ENCODE data around the gene KAZN. TPM values are rescaled to one million over a fixed set of nuclear protein-coding genes. Genes with fewer than 3 reads are reported as not detected.

KAZN gene
- total and polyA plus RNA-seq, 4 experiments from 2014 or later, result 0.08 to 0.47 TPM; not detected in 2

GRCh38 chr1:14972107-14972506 is 373.6 kb downstream of the KAZN start:
- intact Hi-C loops (cut with micrococcal nuclease), result no loop called here
- H3K4me1 Mint-ChIP-seq, result peaks cover 7 to 22% (median 12%) of the 10 kb centered on the region in 4 donors
- Histone ChIP-seq H3K4me3 (ENCODE audit: low read length in 2 of 2) (no peak overlapping the region), H3K9me3 (ENCODE audit: control insufficient read depth in 1 of 2, low read length in 2 of 2) (no peaks in the 10 kb centered on the region), H3K36me3 (ENCODE audit: insufficient read depth, low read length) (no peaks in the 10 kb centered on the region), H3K27ac (ENCODE audit: low read depth, low read length) (no peak overlapping the region), H3K27me3 (ENCODE audit: insufficient read depth, low read length) (no peaks in the 10 kb centered on the region), H3K4me1 (ENCODE audit: insufficient read depth, low read length) (peaks cover 13% of the 10 kb centered on the region)
- ChIA-PET POLR2A (ENCODE audit: partially characterized antibody) (no interaction called here), CTCF (ENCODE audit: partially characterized antibody) (no interaction called here)
- no peak for DNase-seq
- H3K36me3 Mint-ChIP-seq, result no peaks in the 10 kb centered on the region
- peaks cover 0 to 9% (median 3%) of the 10 kb centered on the region in 8 donors for H3K9me3 Mint-ChIP-seq
- H3K4me3 Mint-ChIP-seq, result no peak overlapping the region
- H3K27me3 Mint-ChIP-seq, result peaks cover 5 to 6% of the 10 kb centered on the region in 2 donors
- H3K27ac Mint-ChIP-seq, result no peak overlapping the region

GRCh38 chr1:14973773-14974172 is 375.3 kb downstream of the KAZN start:
- H3K4me3 Mint-ChIP-seq, result no peak overlapping the region
- intact Hi-C loops (cut with micrococcal nuclease), result no loop called here
- Histone ChIP-seq H3K9me3 (ENCODE audit: control insufficient read depth in 1 of 2, low read length in 2 of 2) (no peaks in the 10 kb centered on the region), H3K4me1 (ENCODE audit: insufficient read depth, low read length) (peaks cover 8% of the 10 kb centered on the region), H3K36me3 (ENCODE audit: insufficient read depth, low read length) (no peaks in the 10 kb centered on the region), H3K4me3 (ENCODE audit: low read length in 2 of 2) (no peak overlapping the region), H3K27me3 (ENCODE audit: insufficient read depth, low read length) (no peaks in the 10 kb centered on the region), H3K27ac (ENCODE audit: low read depth, low read length) (no peak overlapping the region)
- H3K9me3 Mint-ChIP-seq, result peaks cover 0 to 8% (median 3%) of the 10 kb centered on the region in 8 donors
- ChIA-PET CTCF (ENCODE audit: partially characterized antibody) (no interaction called here), POLR2A (ENCODE audit: partially characterized antibody) (no interaction called here)
- H3K27ac Mint-ChIP-seq, result no peak overlapping the region
- peaks cover 5 to 6% of the 10 kb centered on the region in 2 donors for H3K27me3 Mint-ChIP-seq
- peaks cover 7 to 16% (median 11%) of the 10 kb centered on the region in 4 donors for H3K4me1 Mint-ChIP-seq
- no peak for DNase-seq
- H3K36me3 Mint-ChIP-seq, result no peaks in the 10 kb centered on the region

DNA sequence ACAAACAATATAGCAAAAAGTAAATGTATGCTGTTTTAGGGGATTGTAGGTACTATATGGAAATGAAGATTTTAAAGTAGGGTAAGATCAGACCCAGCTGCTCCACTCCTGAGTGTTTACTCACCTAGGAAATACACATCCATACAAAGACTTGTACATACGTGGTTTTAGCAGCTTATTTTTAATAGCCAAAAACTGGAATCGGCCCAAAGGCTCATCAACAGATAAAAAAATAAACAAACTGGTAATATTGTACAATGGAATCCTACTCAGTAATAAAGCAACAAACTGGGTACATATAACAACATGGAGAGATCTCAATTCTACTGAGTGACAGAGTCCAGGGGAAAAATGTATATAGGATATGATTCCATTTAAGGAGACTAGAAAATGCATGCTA is 375.9 kb downstream of the KAZN start:
- DNase-seq, result no peak
- H3K27me3 ChIP-seq (ENCODE audit: insufficient read depth, low read length), result no peaks in the 10 kb centered on the region
- no peak overlapping the region for H3K4me3 ChIP-seq (ENCODE audit: low read length in 2 of 2)
- Mint-ChIP-seq H3K4me3 (no peak overlapping the region), H3K36me3 (no peaks in the 10 kb centered on the region), H3K9me3 (peaks cover 0 to 8% (median 3%) of the 10 kb centered on the region in 8 donors), H3K27me3 (peaks cover 4 to 6% of the 10 kb centered on the region in 2 donors), H3K4me1 (peaks cover 1 to 10% (median 5%) of the 10 kb centered on the region in 4 donors), H3K27ac (no peak overlapping the region)
- POLR2A ChIA-PET (ENCODE audit: partially characterized antibody), result no interaction called here
- H3K9me3 ChIP-seq (ENCODE audit: control insufficient read depth in 1 of 2, low read length in 2 of 2), result no peaks in the 10 kb centered on the region
- peaks cover 2% of the 10 kb centered on the region for H3K4me1 ChIP-seq (ENCODE audit: insufficient read depth, low read length)
- no peaks in the 10 kb centered on the region for H3K36me3 ChIP-seq (ENCODE audit: insufficient read depth, low read length)
- intact Hi-C loops (cut with micrococcal nuclease), result no loop called here
- CTCF ChIA-PET (ENCODE audit: partially characterized antibody), result no interaction called here
- no peak overlapping the region for H3K27ac ChIP-seq (ENCODE audit: low read depth, low read length)

DNA sequence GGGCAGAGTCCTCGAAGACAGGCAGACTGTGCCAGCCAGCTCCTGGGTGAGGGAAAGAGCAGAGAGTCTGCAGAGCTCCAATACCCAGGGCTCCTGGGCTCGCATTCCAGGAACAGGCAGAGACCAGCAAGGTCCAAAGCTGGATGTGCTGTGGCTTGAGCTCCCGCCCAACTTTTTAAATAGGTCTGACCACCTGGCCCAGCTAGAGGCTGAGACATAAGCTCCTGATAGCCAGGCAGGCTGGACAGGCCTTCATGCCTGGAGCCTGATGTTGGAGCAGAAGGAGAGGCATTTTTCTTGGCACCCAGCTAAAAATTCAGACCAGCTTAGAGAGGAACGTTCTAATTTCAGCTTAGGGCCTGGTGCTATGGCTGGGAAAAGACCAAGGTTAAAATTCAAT is 376.6 kb downstream of the KAZN start:
- H3K4me1 Mint-ChIP-seq, result peaks cover 0 to 7% (median 3%) of the 10 kb centered on the region in 4 donors
- no peak overlapping the region for H3K27ac Mint-ChIP-seq
- Histone ChIP-seq H3K27ac (ENCODE audit: low read depth, low read length) (no peak overlapping the region), H3K27me3 (ENCODE audit: insufficient read depth, low read length) (no peaks in the 10 kb centered on the region), H3K36me3 (ENCODE audit: insufficient read depth, low read length) (no peaks in the 10 kb centered on the region), H3K4me3 (ENCODE audit: low read length in 2 of 2) (no peak overlapping the region), H3K9me3 (ENCODE audit: control insufficient read depth in 1 of 2, low read length in 2 of 2) (no peaks in the 10 kb centered on the region), H3K4me1 (ENCODE audit: insufficient read depth, low read length) (no peaks in the 10 kb centered on the region)
- intact Hi-C loops (cut with micrococcal nuclease), result no loop called here
- H3K36me3 Mint-ChIP-seq, result no peaks in the 10 kb centered on the region
- peaks cover 0 to 8% (median 3%) of the 10 kb centered on the region in 8 donors for H3K9me3 Mint-ChIP-seq
- ChIA-PET CTCF (ENCODE audit: partially characterized antibody) (no interaction called here), POLR2A (ENCODE audit: partially characterized antibody) (no interaction called here)
- H3K27me3 Mint-ChIP-seq, result peaks cover 4 to 6% of the 10 kb centered on the region in 2 donors
- H3K4me3 Mint-ChIP-seq, result no peak overlapping the region
- DNase-seq, result no peak

GRCh38 chr1:14976256-14976655 is 377.8 kb downstream of the KAZN start:
- H3K4me3 Mint-ChIP-seq, result no peak overlapping the region
- no peaks in the 10 kb centered on the region for H3K36me3 Mint-ChIP-seq
- no peaks in the 10 kb centered on the region for H3K9me3 ChIP-seq (ENCODE audit: control insufficient read depth in 1 of 2, low read length in 2 of 2)
- peaks cover 0 to 6% (median under 1%) of the 10 kb centered on the region in 4 donors for H3K4me1 Mint-ChIP-seq
- H3K36me3 ChIP-seq (ENCODE audit: insufficient read depth, low read length), result no peaks in the 10 kb centered on the region
- POLR2A ChIA-PET (ENCODE audit: partially characterized antibody), result no interaction called here
- intact Hi-C loops (cut with micrococcal nuclease), result no loop called here
- no peak overlapping the region for H3K4me3 ChIP-seq (ENCODE audit: low read length in 2 of 2)
- CTCF ChIA-PET (ENCODE audit: partially characterized antibody), result no interaction called here
- DNase-seq, result no peak
- no peak overlapping the region for H3K27ac ChIP-seq (ENCODE audit: low read depth, low read length)
- H3K9me3 Mint-ChIP-seq, result peaks cover 0 to 8% (median 2%) of the 10 kb centered on the region in 8 donors
- no peak overlapping the region for H3K27ac Mint-ChIP-seq
- no peaks in the 10 kb centered on the region for H3K27me3 ChIP-seq (ENCODE audit: insufficient read depth, low read length)
- H3K4me1 ChIP-seq (ENCODE audit: insufficient read depth, low read length), result no peaks in the 10 kb centered on the region
- peaks cover 1 to 6% of the 10 kb centered on the region in 2 donors for H3K27me3 Mint-ChIP-seq

- H3K36me3 ChIP-seq (ENCODE audit: insufficient read depth, low read length), result no peaks in the 10 kb centered on the region
- no peaks in the 10 kb centered on the region for H3K9me3 ChIP-seq (ENCODE audit: control insufficient read depth in 1 of 2, low read length in 2 of 2)
- intact Hi-C loops (cut with micrococcal nuclease), result no loop called here
- CTCF ChIA-PET (ENCODE audit: partially characterized antibody), result no interaction called here
- POLR2A ChIA-PET (ENCODE audit: partially characterized antibody), result no interaction called here
- H3K36me3 Mint-ChIP-seq, result no peaks in the 10 kb centered on the region
- no peaks in the 10 kb centered on the region for H3K4me1 ChIP-seq (ENCODE audit: insufficient read depth, low read length)
- no peak overlapping the region for H3K4me3 ChIP-seq (ENCODE audit: low read length in 2 of 2)
- no peak overlapping the region for H3K27ac Mint-ChIP-seq
- no peak for DNase-seq
- H3K27me3 Mint-ChIP-seq, result peaks cover 1 to 5% of the 10 kb centered on the region in 2 donors
- peaks cover 0 to 8% (median 2%) of the 10 kb centered on the region in 8 donors for H3K9me3 Mint-ChIP-seq
- H3K27me3 ChIP-seq (ENCODE audit: insufficient read depth, low read length), result no peaks in the 10 kb centered on the region
- peaks cover 0 to 6% (median 0%) of the 10 kb centered on the region in 4 donors for H3K4me1 Mint-ChIP-seq
- no peak overlapping the region for H3K4me3 Mint-ChIP-seq
- H3K27ac ChIP-seq (ENCODE audit: low read depth, low read length), result no peak overlapping the region
These were observed 378.9 kb downstream of the KAZN start for GRCh38 chr1:14977338-14977931.

GRCh38 chr1:14980621-14981218 is 382.2 kb downstream of the KAZN start:
- H3K9me3 ChIP-seq (ENCODE audit: control insufficient read depth in 1 of 2, low read length in 2 of 2), result no peaks in the 10 kb centered on the region
- no peak overlapping the region for H3K4me3 Mint-ChIP-seq
- ChIA-PET CTCF (ENCODE audit: partially characterized antibody) (no interaction called here), POLR2A (ENCODE audit: partially characterized antibody) (no interaction called here)
- H3K9me3 Mint-ChIP-seq, result no peaks in the 10 kb centered on the region
- intact Hi-C loops (cut with micrococcal nuclease), result no loop called here
- H3K27ac Mint-ChIP-seq, result no peak overlapping the region
- H3K27me3 Mint-ChIP-seq, result peaks cover 0 to 1% of the 10 kb centered on the region in 2 donors
- H3K4me1 ChIP-seq (ENCODE audit: insufficient read depth, low read length), result no peaks in the 10 kb centered on the region
- peaks cover 0 to 6% (median 0%) of the 10 kb centered on the region in 4 donors for H3K4me1 Mint-ChIP-seq
- no peak overlapping the region for H3K4me3 ChIP-seq (ENCODE audit: low read length in 2 of 2)
- no peaks in the 10 kb centered on the region for H3K36me3 ChIP-seq (ENCODE audit: insufficient read depth, low read length)
- no peak overlapping the region for H3K27ac ChIP-seq (ENCODE audit: low read depth, low read length)
- H3K27me3 ChIP-seq (ENCODE audit: insufficient read depth, low read length), result no peaks in the 10 kb centered on the region
- DNase-seq, result no peak
- no peaks in the 10 kb centered on the region for H3K36me3 Mint-ChIP-seq
